ENCODE results near the gene GLIS1.
"Not testable (repeated sequence)": the region's sequence is repeated elsewhere in the genome, so short reads cannot be mapped to it uniquely, and the experiment has no call there.

- TF ChIP-seq CTCF, EP300, POLR2A, POLR2AphosphoS5 (IDR thresholded peaks at IDR 0.05): not testable (repeated sequence)
Measured at GRCh38 chr1:53555620-53556326, 183.2 kb downstream of the GLIS1 start.
